ENCODE data around the gene METTL8.

GRCh38 chr2:171400395-171400794, 33.4 kb downstream of the METTL8 start:
- TF ChIP-seq USF1 (CRISPR knock-in tag; IDR thresholded peaks at IDR 0.05) (no peak), CTCF (IDR thresholded peaks at IDR 0.05) (no peak), NFE2L1 (CRISPR knock-in tag; IDR thresholded peaks at IDR 0.05) (no peak), TCF7 (CRISPR knock-in tag; IDR thresholded peaks at IDR 0.05; ENCODE audit: low read depth) (no peak), CREM (CRISPR knock-in tag; IDR thresholded peaks at IDR 0.05) (no peak), SP1 (CRISPR knock-in tag; conservative IDR thresholded peaks at IDR 0.05) (no peak), E2F5 (CRISPR knock-in tag; IDR thresholded peaks at IDR 0.05) (no peak), IRF2 (CRISPR knock-in tag; IDR thresholded peaks at IDR 0.05; ENCODE audit: borderline replicate concordance, low read depth) (no peak), ZNF121 (CRISPR knock-in tag; IDR thresholded peaks at IDR 0.05) (no peak), FOXK1 (CRISPR knock-in tag; IDR thresholded peaks at IDR 0.05) (no peak)

All from WTC11 (cell line).